HepG2 (cell line): Measurements from ENCODE around the gene CSK. TPM values are rescaled to one million over a fixed set of nuclear protein-coding genes. Genes with fewer than 3 reads are reported as not detected.

Experiments
- MLXIP ChIP-seq: sonication (generic); formaldehyde crosslinking; IDR thresholded peaks from 2 replicates; pipeline ENCODE4 v1.9.0; 2021; ENCODE audit warnings: missing genetic modification reagents, borderline replicate concordance
- NR2F1 ChIP-seq, 2 experiments: fragments of 450-650 bp in 1 of 2; formaldehyde crosslinking in 1 of 2; IDR thresholded peaks; 2 replicates each; pipeline versions ENCODE4 v1.5.0 to v1.6.1; 2016 to 2020; ENCODE audit warnings: mild to moderate bottlenecking in 1 of 2, missing compliant biosample characterization in 1 of 2, missing genetic modification reagents in 1 of 2, moderate library complexity in 1 of 2
- ZNF547 ChIP-seq: sonication (generic); formaldehyde crosslinking; IDR thresholded peaks from 2 replicates; pipeline ENCODE4 v1.5.1; 2020; ENCODE audit warnings: mild to moderate bottlenecking, missing genetic modification reagents
- ZNF646 ChIP-seq: sonication (generic); formaldehyde crosslinking; IDR thresholded peaks from 2 replicates; pipeline ENCODE4 v1.9.0; 2021; ENCODE audit warnings: mild to moderate bottlenecking, missing genetic modification reagents
- polyA plus RNA-seq, 8 experiments: library from polyadenylated mRNA; depleted of rRNA in 3 of 8; stranded (reverse) in 7 of 8; unstranded in 1 of 8; fragments of >200 nt; fragmentation: Illumina TruSeq in 4 of 8; extraction: Trizol in 4 of 8; gene quantifications; 2 replicates each; pipeline versions ENCODE4 v1.2.1 to v1.2.3, GENCODE V29; 2011 to 2016; ENCODE audit warnings: low read depth in 4 of 8, missing spikeins in 1 of 8, mixed read lengths in 1 of 8; ENCODE audit not compliant: insufficient read depth in 1 of 8
- total RNA-seq, 5 experiments: library from RNA; depleted of rRNA; stranded (reverse); fragments of >200 nt; fragmentation: Illumina TruSeq; extraction: Trizol; gene quantifications; 2 replicates each; pipeline ENCODE4 v1.2.3, GENCODE V29; 2016; ENCODE audit warnings: low read depth in 1 of 5

The CSK gene
- total and polyA plus RNA-seq, 2 of the 13 experiments (the other 11 are each of a cell fraction or from before 2014, with no cell fraction given), result 12.5 to 21.3 TPM

GRCh38 chr15:74825866-74826265 is 44.0 kb downstream of the CSK start (continued):
- TF ChIP-seq ZNF646 (CRISPR knock-in tag), result no peak
- no peak for TF ChIP-seq ZNF547
- no peak for TF ChIP-seq MLXIP
- TF ChIP-seq NR2F1 (CRISPR knock-in tag; IDR thresholded peaks at IDR 0.05), result no peak
- TF ChIP-seq, all 625 proteins: peak for 0
